ENCODE measurements around the gene PHF21B.

The PHF21B gene

DNA sequence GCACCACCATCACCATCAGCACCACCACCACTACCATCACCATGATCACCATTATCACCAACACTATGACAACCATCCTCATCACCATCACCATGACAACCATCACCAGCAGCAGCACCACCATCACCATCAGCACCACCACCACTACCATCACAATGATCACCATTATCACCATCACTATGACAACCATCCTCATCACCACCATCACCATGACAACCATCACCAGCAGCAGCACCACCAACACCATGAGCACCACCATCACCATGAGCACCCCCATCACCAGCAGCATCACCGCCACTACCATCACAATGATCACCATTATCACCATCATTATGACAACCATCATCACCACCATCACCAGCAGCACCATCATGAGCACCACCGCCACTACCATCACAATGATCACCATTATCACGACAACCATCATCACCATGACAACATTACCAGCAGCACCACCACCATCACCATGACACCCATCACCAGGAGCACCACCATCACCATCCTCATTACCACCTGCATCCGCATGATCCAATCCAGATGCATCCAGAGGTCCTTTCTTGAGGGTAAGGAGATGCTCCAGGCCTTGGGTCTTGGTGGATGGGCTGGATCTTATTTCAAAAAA is 23.8 kb downstream of the PHF21B start:
- no peak overlapping the region for H3K4me3 ChIP-seq (ENCODE audit: low read depth, low read length)
- TF ChIP-seq, protein P1, sequence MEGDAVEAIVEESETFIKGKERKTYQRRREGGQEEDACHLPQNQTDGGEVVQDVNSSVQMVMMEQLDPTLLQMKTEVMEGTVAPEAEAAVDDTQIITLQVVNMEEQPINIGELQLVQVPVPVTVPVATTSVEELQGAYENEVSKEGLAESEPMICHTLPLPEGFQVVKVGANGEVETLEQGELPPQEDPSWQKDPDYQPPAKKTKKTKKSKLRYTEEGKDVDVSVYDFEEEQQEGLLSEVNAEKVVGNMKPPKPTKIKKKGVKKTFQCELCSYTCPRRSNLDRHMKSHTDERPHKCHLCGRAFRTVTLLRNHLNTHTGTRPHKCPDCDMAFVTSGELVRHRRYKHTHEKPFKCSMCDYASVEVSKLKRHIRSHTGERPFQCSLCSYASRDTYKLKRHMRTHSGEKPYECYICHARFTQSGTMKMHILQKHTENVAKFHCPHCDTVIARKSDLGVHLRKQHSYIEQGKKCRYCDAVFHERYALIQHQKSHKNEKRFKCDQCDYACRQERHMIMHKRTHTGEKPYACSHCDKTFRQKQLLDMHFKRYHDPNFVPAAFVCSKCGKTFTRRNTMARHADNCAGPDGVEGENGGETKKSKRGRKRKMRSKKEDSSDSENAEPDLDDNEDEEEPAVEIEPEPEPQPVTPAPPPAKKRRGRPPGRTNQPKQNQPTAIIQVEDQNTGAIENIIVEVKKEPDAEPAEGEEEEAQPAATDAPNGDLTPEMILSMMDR (IDR thresholded peaks at IDR 0.05; ENCODE audit: low read depth, low read length, missing control alignments) = no peak
- no peak for DNase-seq (ENCODE audit: low read depth)

DNA sequence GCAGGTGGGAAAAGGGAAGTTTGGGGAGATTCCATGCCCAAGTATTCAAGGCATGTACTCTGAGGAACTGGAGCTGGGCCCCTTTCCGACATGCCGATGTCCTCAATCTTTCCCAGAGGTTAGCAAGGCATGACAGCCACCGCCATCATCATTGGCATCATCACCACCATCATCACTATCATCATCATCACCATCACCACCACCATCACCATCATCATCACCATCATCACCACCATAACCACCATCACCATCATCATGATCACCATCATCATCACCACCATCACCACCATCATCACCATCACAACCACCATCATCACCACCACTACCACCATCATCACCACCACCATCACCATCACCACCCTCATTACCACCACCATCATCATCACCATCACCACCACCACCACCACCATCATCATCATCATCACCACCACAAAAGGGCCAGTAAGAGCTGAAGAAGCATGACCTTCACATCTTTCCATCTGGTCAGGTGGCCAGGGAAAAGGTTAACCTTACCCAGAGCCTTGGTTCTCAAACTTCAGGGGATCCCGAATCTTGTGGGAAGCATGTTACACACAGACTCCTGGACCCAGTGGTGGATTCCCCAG is 25.8 kb downstream of the PHF21B start:
- H3K4me3 ChIP-seq (ENCODE audit: low read depth, low read length) = no peak overlapping the region
- TF ChIP-seq, protein P1 (IDR thresholded peaks at IDR 0.05; ENCODE audit: low read depth, low read length, missing control alignments) = no peak
- DNase-seq (ENCODE audit: low read depth) = no peak

DNA sequence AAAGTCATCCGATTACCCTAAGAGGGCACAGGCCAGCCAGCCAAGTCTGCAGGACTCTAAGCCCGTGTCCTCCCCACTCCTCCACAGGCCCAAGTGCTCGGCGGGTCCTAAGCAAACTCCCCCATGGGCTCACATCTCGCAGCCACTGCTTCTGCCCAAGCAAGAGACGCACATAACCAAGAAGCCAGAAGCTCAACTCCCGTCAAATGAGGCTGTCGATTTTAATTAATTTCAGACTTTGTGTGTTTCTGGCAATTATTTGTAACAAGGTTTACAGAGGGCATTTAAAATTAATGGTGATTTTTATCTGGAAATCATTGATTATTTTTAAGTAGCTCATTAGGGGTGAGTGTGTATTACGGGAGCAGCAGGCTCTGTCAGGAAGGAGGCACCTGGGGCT is 27.4 kb downstream of the PHF21B start:
- H3K4me3 ChIP-seq (ENCODE audit: low read depth, low read length) = no peak overlapping the region
- DNase-seq (ENCODE audit: low read depth) = no peak
- TF ChIP-seq, protein P1 (IDR thresholded peaks at IDR 0.05; ENCODE audit: low read depth, low read length, missing control alignments) = no peak

DNA sequence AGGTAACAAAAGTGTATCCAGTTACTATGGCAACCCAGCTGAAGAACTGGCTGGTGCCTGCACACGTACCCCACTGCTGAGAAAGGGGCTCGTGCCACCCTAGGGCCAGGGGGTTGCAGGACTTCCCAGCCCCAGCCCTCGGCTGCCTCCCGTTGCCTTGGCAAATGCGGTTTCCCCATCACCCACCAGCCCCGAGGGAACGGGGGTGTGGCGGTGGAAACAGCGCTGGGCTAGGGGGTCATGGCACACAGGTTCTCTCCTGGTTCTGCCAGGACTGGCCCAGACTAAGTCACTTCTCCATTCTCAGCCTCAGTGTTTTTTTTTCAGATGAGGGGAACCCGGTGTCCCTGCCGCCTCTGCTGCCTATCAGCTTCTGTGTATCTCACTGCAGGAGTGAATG is 27.9 kb downstream of the PHF21B start:
- no peak overlapping the region for H3K4me3 ChIP-seq (ENCODE audit: low read depth, low read length)
- DNase-seq (ENCODE audit: low read depth) = no peak
- TF ChIP-seq, protein P1 (IDR thresholded peaks at IDR 0.05; ENCODE audit: low read depth, low read length, missing control alignments) = no peak

DNA sequence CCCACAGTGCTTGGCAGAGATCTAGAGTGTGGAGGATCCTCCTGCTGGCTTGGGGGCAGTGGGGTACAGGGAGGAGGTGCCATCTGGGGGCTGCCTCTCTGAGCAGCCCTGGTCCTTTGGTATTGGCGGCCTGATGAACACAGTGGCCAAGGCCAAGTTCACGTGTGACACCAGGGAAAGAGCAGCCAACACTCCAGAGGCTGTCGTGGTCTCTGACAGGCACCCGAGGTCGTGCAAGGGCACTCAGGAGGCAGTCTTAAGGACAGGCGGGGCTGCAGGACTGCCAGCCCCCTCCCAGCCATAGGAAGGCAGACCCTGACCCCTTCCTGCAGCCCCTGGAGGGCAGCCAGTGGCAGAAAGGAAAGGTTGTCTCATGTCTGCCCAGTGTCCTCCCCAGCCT is 30.7 kb downstream of the PHF21B start:
- TF ChIP-seq, protein P1 (IDR thresholded peaks at IDR 0.05; ENCODE audit: low read depth, low read length, missing control alignments) = no peak
- DNase-seq (ENCODE audit: low read depth) = no peak
- H3K4me3 ChIP-seq (ENCODE audit: low read depth, low read length) = no peak overlapping the region

DNA sequence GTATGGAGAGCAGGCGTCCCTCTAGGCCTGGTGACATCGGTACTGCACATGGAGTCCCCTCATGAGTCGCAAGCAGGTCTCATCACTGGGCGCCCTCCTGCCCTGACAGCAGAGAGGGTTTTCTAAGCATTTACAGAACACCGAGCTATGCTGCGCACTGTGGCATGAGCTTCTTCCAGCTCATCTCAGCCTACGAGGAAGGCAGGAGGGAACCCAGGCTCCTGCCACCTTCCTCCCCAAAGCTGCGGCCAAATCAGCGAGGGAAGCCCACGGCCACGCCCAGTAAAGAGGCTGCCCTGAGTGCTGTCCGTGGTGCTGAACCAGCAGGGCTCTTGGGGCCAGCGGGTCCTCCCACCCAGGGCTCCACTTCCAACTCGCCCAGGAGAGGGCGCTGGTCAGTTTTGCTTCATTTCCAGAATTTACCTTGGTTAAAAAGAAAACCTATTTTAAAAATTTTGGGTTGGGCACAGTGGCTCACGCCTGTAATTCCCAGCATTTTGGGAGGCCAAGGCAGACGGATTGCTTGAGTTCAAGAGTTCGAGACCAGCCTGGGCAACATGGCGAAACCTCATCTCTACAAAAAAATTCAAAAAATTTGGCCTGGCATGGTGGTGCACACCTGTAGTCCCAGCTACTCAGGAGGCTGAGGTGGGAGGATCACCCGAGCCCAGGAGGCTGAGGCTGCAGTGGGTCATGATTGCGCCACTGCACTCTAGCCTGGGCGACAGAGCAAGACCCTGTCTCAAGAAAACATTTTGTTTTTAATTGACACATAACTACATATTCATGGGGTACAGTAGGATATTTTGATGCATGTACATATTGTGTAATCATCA is 34.2 kb downstream of the PHF21B start:
- TF ChIP-seq, protein P1 (IDR thresholded peaks at IDR 0.05; ENCODE audit: low read depth, low read length, missing control alignments) = peak; percentile 71
- H3K4me3 ChIP-seq (ENCODE audit: low read depth, low read length) = no peak overlapping the region
- no peak for DNase-seq (ENCODE audit: low read depth)
